Fibroblast of lung (primary cell): Measurements from ENCODE around the gene TVP23C. TPM values are rescaled to one million over a fixed set of nuclear protein-coding genes. Genes with fewer than 3 reads are reported as not detected.

Experiments used
- DNase-seq, 2 donors: peaks; one replicate each; pipeline versions ENCODE4 v3.0.0 to v3.0.0-alpha.2; 2010; ENCODE audit warnings: low read depth in 2 of 2
- H2AFZ ChIP-seq: 2 replicates; pipeline ENCODE4 v1.5.1; 2012; ENCODE audit warnings: low read length, control low read depth, inconsistent platforms
- H3K27ac ChIP-seq: 2 replicates; pipeline ENCODE4 v1.5.1; 2011; ENCODE audit warnings: low read length, control low read depth; ENCODE audit not compliant: insufficient read depth
- H3K27me3 ChIP-seq: 2 replicates; pipeline ENCODE4 v1.5.1; 2011; ENCODE audit warnings: mild to moderate bottlenecking, low read length; ENCODE audit not compliant: control insufficient read depth, insufficient read depth
- H3K36me3 ChIP-seq: 2 replicates; pipeline ENCODE4 v1.5.1; 2011; ENCODE audit warnings: low read length; ENCODE audit not compliant: control insufficient read depth, insufficient read depth
- H3K4me1 ChIP-seq: 2 replicates; pipeline ENCODE4 v1.5.1; 2011; ENCODE audit warnings: low read length; ENCODE audit not compliant: control insufficient read depth, insufficient read depth; ENCODE audit errors: extremely low read depth
- H3K4me2 ChIP-seq: 2 replicates; pipeline ENCODE4 v1.5.1; 2011; ENCODE audit warnings: low read length, control low read depth; ENCODE audit not compliant: insufficient read depth; ENCODE audit errors: extremely low read depth
- H3K4me3 ChIP-seq, 4 experiments: fragments of 200-600 bp in 1 of 4; sonication (generic) in 1 of 4; replicated peaks in 1 of 4; 2 replicates each; pipeline ENCODE4 v1.5.1; 2011 to 2016; ENCODE audit warnings: low read length in 4 of 4, low read depth in 3 of 4, mild to moderate bottlenecking in 3 of 4, control low read depth in 2 of 4, inconsistent platforms in 1 of 4, mixed read lengths in 1 of 4; ENCODE audit not compliant: insufficient read depth in 1 of 4; ENCODE audit errors: control extremely low read depth in 1 of 4
- H3K79me2 ChIP-seq: 2 replicates; pipeline ENCODE4 v1.5.1; 2012; ENCODE audit warnings: mild to moderate bottlenecking, low read length, inconsistent platforms; ENCODE audit not compliant: control insufficient read depth, insufficient read depth
- H3K9ac ChIP-seq: 2 replicates; pipeline ENCODE4 v1.5.1; 2011; ENCODE audit warnings: mild to moderate bottlenecking, low read length, control low read depth; ENCODE audit not compliant: insufficient read depth
- H3K9me3 ChIP-seq: 2 replicates; pipeline ENCODE4 v1.5.1; 2012; ENCODE audit warnings: low read depth, low read length; ENCODE audit not compliant: control insufficient read depth, insufficient read depth
- H4K20me1 ChIP-seq: 2 replicates; pipeline ENCODE4 v1.5.1; 2011; ENCODE audit warnings: low read length; ENCODE audit not compliant: control insufficient read depth, insufficient read depth; ENCODE audit errors: extremely low read depth
- EZH2 ChIP-seq: IDR thresholded peaks from 2 replicates; pipeline ENCODE4 v1.5.1; 2012; ENCODE audit warnings: low read length, control low read depth, mild to moderate bottlenecking; ENCODE audit errors: missing control alignments
- polyA plus RNA-seq, 2 donors: library from polyadenylated mRNA; depleted of rRNA in 1 of 2; stranded (reverse) in 1 of 2; unstranded in 1 of 2; fragments of >200 nt; gene quantifications; 2 replicates each; pipeline ENCODE4 v1.2.1, GENCODE V29; 2011 to 2012; ENCODE audit warnings: missing spikeins in 1 of 2
- total RNA-seq: library from RNA; depleted of rRNA; stranded (reverse); fragments of >200 nt; gene quantifications from 2 replicates; pipeline ENCODE4 v1.2.1, GENCODE V29; 2014
- TF ChIP-seq, protein P1 (sequence below), 2 donors: IDR thresholded peaks in 1 of 2; conservative IDR thresholded peaks in 1 of 2; 1 replicate in 1 of 2; 2 replicates in 1 of 2; pipeline ENCODE4 v1.5.1; 2011 to 2012; ENCODE audit warnings: low read length in 2 of 2, control low read depth in 1 of 2, inconsistent platforms in 1 of 2, low read depth in 1 of 2, mild to moderate bottlenecking in 1 of 2

The TVP23C gene
- total and polyA plus RNA-seq, 2 donors (not counting 1 experiment from before 2014, with no cell fraction given) = 7.0 to 25.1 TPM

DNA sequence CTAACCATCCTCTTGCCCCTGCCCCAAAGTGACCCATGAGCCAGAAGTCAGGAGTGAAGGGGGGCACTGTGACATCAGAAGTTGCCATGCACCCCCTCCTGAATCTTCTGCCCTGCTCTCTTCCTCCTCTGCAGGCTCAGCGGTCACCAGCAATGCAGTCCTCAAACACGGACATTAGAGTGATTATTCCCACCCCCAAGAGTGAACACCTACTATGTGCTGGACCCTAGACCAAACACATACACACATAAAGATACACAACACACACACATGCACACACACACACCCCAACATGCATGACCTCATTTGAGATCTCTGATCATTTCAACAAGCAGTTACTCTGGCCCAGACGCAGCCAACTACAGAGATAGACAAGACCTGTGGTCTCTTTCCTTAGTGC, 95.7 kb downstream of the TVP23C start, which contains the start of gene CDRT4:
TSS of gene CDRT4 (minus strand) at position 30 of the 400 bp plus-strand sequence. CDS start 27,383 bp downstream, outside the sequence.
- H3K9me3 ChIP-seq = no peaks in the 10 kb centered on the region
- H3K4me2 ChIP-seq = no peak within 1 kb of the TSS
- peaks cover 3% of the 10 kb centered on the region for H3K27me3 ChIP-seq
- no peaks in the 10 kb centered on the region for H3K79me2 ChIP-seq
- H4K20me1 ChIP-seq = no peaks in the 10 kb centered on the region
- H3K36me3 ChIP-seq = no peaks in the 10 kb centered on the region
- DNase-seq = no peak
- H2AFZ ChIP-seq = no peak within 1 kb of the TSS
- H3K27ac ChIP-seq = no peak within 1 kb of the TSS
- TF ChIP-seq, protein P1, sequence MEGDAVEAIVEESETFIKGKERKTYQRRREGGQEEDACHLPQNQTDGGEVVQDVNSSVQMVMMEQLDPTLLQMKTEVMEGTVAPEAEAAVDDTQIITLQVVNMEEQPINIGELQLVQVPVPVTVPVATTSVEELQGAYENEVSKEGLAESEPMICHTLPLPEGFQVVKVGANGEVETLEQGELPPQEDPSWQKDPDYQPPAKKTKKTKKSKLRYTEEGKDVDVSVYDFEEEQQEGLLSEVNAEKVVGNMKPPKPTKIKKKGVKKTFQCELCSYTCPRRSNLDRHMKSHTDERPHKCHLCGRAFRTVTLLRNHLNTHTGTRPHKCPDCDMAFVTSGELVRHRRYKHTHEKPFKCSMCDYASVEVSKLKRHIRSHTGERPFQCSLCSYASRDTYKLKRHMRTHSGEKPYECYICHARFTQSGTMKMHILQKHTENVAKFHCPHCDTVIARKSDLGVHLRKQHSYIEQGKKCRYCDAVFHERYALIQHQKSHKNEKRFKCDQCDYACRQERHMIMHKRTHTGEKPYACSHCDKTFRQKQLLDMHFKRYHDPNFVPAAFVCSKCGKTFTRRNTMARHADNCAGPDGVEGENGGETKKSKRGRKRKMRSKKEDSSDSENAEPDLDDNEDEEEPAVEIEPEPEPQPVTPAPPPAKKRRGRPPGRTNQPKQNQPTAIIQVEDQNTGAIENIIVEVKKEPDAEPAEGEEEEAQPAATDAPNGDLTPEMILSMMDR (conservative IDR thresholded peaks at IDR 0.05 in 1 of 2, IDR thresholded peaks at IDR 0.05 in 1 of 2; ENCODE audit: low read depth in 1 of 2, low read length in 2 of 2) = no peak
- TF ChIP-seq EZH2 = no peak
- H3K9ac ChIP-seq = no peak within 1 kb of the TSS
- H3K4me1 ChIP-seq = peaks cover 18% of the 10 kb centered on the region
- no peak within 1 kb of the TSS for H3K4me3 ChIP-seq

DNA sequence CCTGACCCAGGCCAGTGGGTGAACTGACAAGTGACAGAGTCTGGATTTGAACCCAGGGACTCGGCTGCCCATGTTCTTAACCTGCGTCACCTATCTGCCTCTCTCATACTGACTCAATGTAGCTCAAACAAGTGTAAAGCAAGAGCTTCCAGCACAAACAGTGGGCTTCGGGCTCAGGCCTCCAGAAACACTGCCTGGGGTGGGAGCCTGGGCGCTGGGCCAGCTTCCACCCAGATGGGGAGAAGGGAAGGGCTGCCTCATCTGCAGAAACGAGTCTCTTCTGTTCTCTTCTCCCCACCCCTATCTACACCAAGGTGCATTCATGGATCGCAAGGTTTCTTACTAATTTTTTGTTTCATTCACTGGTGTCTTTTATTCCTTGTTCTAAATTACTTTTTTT, 97.2 kb downstream of the TVP23C start:
- peaks cover 19% of the 10 kb centered on the region for H3K4me1 ChIP-seq
- no peaks in the 10 kb centered on the region for H3K9me3 ChIP-seq
- no peak overlapping the region for H3K4me2 ChIP-seq
- H3K9ac ChIP-seq = no peak overlapping the region
- H3K79me2 ChIP-seq = no peaks in the 10 kb centered on the region
- H2AFZ ChIP-seq = no peak overlapping the region
- no peak for DNase-seq
- H3K36me3 ChIP-seq = no peaks in the 10 kb centered on the region
- no peaks in the 10 kb centered on the region for H4K20me1 ChIP-seq
- no peak overlapping the region for H3K4me3 ChIP-seq
- TF ChIP-seq, protein P1 (conservative IDR thresholded peaks at IDR 0.05 in 1 of 2, IDR thresholded peaks at IDR 0.05 in 1 of 2; ENCODE audit: low read depth in 1 of 2, low read length in 2 of 2) = no peak
- no peak for TF ChIP-seq EZH2
- peaks cover 3% of the 10 kb centered on the region for H3K27me3 ChIP-seq
- no peak overlapping the region for H3K27ac ChIP-seq

DNA sequence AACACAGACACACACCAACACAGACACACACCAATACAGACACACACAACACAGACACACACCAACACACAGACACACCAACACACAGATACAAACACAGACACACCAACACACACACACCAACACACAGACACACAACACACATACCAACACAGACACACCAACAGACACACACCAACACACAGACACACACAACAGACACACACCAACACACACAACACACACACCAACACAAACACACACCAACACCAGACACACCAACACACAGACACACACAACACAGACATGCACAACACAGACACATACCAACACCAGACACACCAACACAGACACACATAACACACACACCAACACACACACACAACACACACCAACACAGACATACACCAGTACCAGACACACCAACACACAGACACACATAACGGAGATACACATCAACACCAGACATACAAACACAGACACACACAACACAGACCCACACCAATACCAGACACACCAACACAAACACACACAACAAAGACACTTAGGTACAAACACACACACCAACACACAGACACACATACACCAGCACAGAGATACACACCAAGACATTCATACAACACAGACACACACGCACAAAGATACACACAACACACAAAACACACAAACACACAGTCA, 98.1 kb downstream of the TVP23C start:
- no peak for DNase-seq
- no peak overlapping the region for H3K4me2 ChIP-seq
- H3K9ac ChIP-seq = no peak overlapping the region
- TF ChIP-seq, protein P1 (conservative IDR thresholded peaks at IDR 0.05 in 1 of 2, IDR thresholded peaks at IDR 0.05 in 1 of 2; ENCODE audit: low read depth in 1 of 2, low read length in 2 of 2) = no peak
- TF ChIP-seq EZH2 = no peak
- no peaks in the 10 kb centered on the region for H3K36me3 ChIP-seq
- H3K27me3 ChIP-seq = peaks cover 3% of the 10 kb centered on the region
- H3K4me3 ChIP-seq = no peak overlapping the region
- no peaks in the 10 kb centered on the region for H4K20me1 ChIP-seq
- no peaks in the 10 kb centered on the region for H3K79me2 ChIP-seq
- H3K27ac ChIP-seq = no peak overlapping the region
- H2AFZ ChIP-seq = no peak overlapping the region
- no peaks in the 10 kb centered on the region for H3K9me3 ChIP-seq
- peaks cover 19% of the 10 kb centered on the region for H3K4me1 ChIP-seq
